Right cardiac atrium (tissue), 5 donors: Measurements from ENCODE around the gene CARD18. TPM values are rescaled to one million over a fixed set of nuclear protein-coding genes. Genes with fewer than 3 reads are reported as not detected.
A peak's percentile ranks its signal among the peaks of the same experiment; 100 is the strongest.

Experiments used
- ATAC-seq, 2 donors: fragments of 200-7000 bp; cut with Tn5 transposase; one replicate each; pipeline versions ENCODE4 v1.8.0 to v1.9.1; 2020; ENCODE audit warnings: moderate library complexity in 2 of 2, mild to moderate bottlenecking in 1 of 2
- DNase-seq, 3 donors: peaks; one replicate each; pipeline ENCODE4 v3.0.0-alpha.2; 2020
- H3K27ac ChIP-seq: one replicate; pipeline ENCODE4 v1.5.1; 2013; ENCODE audit warnings: mild to moderate bottlenecking, low read length, control low read depth, moderate library complexity
- H3K27me3 ChIP-seq: one replicate; pipeline ENCODE4 v1.6.1; 2013; ENCODE audit not compliant: control insufficient read depth, insufficient read depth
- H3K4me1 ChIP-seq: one replicate; pipeline ENCODE4 v1.6.1; 2013; ENCODE audit warnings: low read length; ENCODE audit not compliant: control insufficient read depth, insufficient read depth
- H3K4me3 ChIP-seq: one replicate; pipeline ENCODE4 v1.5.1; 2013; ENCODE audit warnings: low read length, control low read depth
- H3K9me3 ChIP-seq: one replicate; pipeline ENCODE4 v1.6.1; 2013; ENCODE audit warnings: low read length; ENCODE audit not compliant: control insufficient read depth
- WGBS: extraction: QIAGEN DNeasy Blood & Tissue Kit; methylation state at CpG from one replicate; pipeline ENCODE4 v1.1.7; 2013; 5-methylcytosine and 5-hydroxymethylcytosine counted together
- intact Hi-C, 4 donors: fragments of 100-400 bp; cut with DNase I; formaldehyde crosslinking; loops; one replicate each; pipeline versions ENCODE4 v1.11.0 to v1.14.0; 2022 to 2023
- polyA plus RNA-seq: library from polyadenylated mRNA; stranded (reverse); fragments of 200-250 nt; gene quantifications from one replicate; pipeline ENCODE4 v1.2.3, GENCODE V29; 2013
- total RNA-seq, 4 donors: library from RNA; stranded (reverse); fragmentation: NEBNext Ultra II Directional; extraction: Animal tissue kit (Norgen Biotek cat#: 25700); gene quantifications; one replicate each; pipeline ENCODE4 v1.2.1, GENCODE V29; 2021
- donor health status: healthy with polysubstance abuse.
- donor health status: DM: no; HTN: yes; CAD: no.
- donor health status: DM: no; HTN: no; CAD: no.
- donor health status: DM: no; HTN: yes; CAD: no; lungs with severe emphysema.
- donor health status: DM: yes; HTN: yes; CAD: no.

The CARD18 gene
- total and polyA plus RNA-seq, 5 donors: not detected

DNA sequence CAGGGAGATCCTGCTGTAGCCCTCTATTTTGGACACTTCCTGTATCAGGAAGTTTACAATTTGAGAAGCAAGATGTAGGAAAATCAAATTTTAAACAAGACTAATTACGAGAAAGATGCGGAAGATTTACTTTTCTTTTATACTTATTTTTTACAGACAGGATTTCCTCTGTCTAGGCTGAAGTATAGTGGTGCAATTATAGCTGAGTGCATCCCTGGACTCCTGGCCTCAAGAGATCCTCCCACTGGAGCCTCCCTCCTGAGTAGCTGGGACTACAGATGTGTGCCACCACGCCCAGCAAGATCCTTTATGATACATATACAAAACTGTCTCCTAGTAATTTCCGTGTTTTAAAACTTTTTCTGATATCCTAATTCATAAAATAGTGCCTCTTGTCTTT lies 17.2 kb upstream of the CARD18 start:
- 67% methylated on average over 4 of the region's 4 CpGs for WGBS
- H3K27ac ChIP-seq: no peak overlapping the region
- intact Hi-C loops: no loop called here

DNA sequence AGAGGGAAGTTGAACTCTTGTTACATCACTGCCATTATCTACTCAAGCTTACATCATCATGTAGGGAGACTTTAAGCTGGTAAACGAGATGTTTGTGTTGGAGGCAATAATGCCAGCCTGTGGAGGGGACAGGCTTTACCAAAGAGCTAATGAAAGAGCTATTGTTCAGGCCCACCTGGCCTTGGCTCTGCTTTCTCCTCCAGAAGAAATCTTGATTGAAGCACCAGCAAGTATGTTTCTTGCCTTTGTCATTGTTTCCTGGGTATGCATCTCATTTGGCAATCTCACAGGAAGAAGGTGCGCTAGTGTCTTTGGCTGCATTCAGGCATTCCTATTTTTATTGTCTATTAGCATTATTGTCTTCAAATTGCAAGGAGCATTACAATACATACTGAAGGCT lies 16.7 kb upstream of the CARD18 start:
- Histone ChIP-seq H3K4me3 (no peak overlapping the region), H3K27ac (no peak overlapping the region), H3K27me3 (no peaks in the 10 kb centered on the region), H3K9me3 (no peaks in the 10 kb centered on the region), H3K4me1 (peaks cover 5% of the 10 kb centered on the region)
- WGBS: 57% methylated on average over 2 of the region's 2 CpGs
- intact Hi-C loops: no loop called here
- DNase-seq (no peak), ATAC-seq (no peak)

More for the DNA sequence above, 17.2 kb upstream of the CARD18 start:
- Histone ChIP-seq H3K4me1 (peaks cover 5% of the 10 kb centered on the region), H3K27me3 (no peaks in the 10 kb centered on the region), H3K9me3 (no peaks in the 10 kb centered on the region), H3K4me3 (no peak overlapping the region)
- ATAC-seq (no peak), DNase-seq (no peak)

DNA sequence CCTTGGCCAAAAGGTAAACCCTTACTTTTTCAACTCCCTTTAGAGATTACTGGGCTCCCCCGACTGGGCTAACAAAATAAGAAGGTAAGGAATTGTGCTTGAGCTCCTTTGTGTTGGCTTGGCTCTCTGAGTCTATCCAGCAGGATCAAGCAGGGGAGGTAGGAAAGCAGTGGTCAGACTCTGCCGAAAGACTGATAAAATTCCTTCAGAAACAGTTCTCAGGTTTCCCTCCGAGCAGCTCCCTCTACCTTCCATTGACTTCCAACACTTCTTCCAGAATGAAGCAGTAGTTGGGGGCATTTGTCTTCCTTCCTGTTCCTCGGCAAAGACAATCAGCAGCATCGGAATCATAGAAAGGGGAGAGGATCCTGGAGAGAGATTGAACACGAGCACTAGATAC lies 16.1 kb upstream of the CARD18 start:
- WGBS: 68% methylated on average over 6 of the region's 6 CpGs
- ATAC-seq: no peak
- H3K4me3 ChIP-seq: no peak overlapping the region

DNA sequence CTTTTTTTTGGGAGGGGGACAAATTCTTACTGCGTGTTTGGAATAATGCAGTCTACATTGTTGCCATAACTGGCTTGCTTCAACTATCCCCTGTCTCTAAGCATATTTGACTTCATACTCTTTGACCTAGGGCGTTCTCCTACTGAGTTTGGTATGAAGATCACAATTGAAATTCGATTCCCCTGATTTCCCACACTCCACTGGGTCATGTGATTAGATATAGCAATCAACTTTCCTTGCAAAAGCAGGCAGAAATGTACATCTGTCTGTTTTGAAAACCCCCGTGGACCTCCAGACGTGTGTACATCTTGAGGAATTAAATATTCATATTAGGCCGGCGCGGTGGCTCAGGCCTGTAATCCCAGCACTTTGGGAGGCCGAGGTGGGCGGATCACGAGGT lies 13.8 kb upstream of the CARD18 start:
- H3K4me3 ChIP-seq: no peak overlapping the region
- peaks cover 5% of the 10 kb centered on the region for H3K4me1 ChIP-seq
- intact Hi-C loops: no loop called here
- H3K27ac ChIP-seq: no peak overlapping the region
- 91% methylated on average over 11 of the region's 11 CpGs for WGBS
- ATAC-seq (no peak), DNase-seq (no peak)
- H3K9me3 ChIP-seq: no peaks in the 10 kb centered on the region
- H3K27me3 ChIP-seq: no peaks in the 10 kb centered on the region

More for the DNA sequence above, 16.1 kb upstream of the CARD18 start:
- no peaks in the 10 kb centered on the region for H3K27me3 ChIP-seq
- DNase-seq: no peak
- H3K4me1 ChIP-seq: peaks cover 5% of the 10 kb centered on the region
- no peak overlapping the region for H3K27ac ChIP-seq
- H3K9me3 ChIP-seq: no peaks in the 10 kb centered on the region
- intact Hi-C loops: no loop called here

DNA sequence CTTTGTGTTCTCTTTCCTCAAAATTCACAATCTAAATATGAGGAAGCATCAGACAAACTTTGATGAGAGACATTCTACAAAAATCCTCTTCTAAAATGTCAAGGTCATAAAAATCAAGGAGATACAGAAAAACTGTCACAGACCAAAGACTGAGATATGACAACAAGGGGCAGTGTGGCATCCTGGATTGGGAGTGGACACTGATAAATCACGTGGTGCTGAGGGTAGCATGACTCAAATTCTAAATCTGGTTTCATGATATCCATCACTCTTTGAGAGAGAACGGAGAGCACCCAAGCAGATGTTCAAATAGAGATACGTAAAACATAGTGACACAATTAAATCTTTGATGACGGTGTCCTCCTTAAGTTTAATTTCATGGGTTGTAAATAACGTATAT lies 13.0 kb upstream of the CARD18 start:
- Histone ChIP-seq H3K4me3 (no peak overlapping the region), H3K27me3 (no peaks in the 10 kb centered on the region), H3K9me3 (no peaks in the 10 kb centered on the region), H3K27ac (no peak overlapping the region), H3K4me1 (peaks cover 5% of the 10 kb centered on the region)
- WGBS: 79% methylated on average over 5 of the region's 5 CpGs
- ATAC-seq (no peak), DNase-seq (no peak)
- intact Hi-C loops: no loop called here

DNA sequence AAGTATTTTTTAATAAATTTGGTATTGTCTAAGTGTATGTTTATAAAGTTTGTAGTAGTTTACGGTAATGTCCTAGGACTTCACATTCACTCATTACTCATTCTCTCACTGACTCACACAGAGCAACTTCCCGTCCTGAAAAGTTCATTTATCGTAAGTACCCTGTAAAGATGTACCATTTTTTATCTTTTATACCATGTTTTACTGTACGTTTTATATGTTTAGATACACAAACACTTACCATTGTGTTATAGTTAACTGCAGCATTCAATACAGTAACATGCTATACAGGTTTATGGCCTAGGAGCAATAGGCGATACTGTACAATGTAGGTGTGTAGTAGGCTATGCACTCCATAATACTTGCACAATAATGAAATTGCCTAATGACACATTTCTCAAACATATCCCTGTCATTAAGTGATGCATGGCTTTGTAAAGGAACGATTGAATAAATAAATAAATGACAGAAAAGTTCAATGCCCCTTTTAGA lies 12.5 kb upstream of the CARD18 start:
- no peaks in the 10 kb centered on the region for H3K9me3 ChIP-seq
- intact Hi-C loops: no loop called here
- peaks cover 5% of the 10 kb centered on the region for H3K4me1 ChIP-seq
- H3K27me3 ChIP-seq: no peaks in the 10 kb centered on the region
- no peak for DNase-seq
- no peak overlapping the region for H3K27ac ChIP-seq
- H3K4me3 ChIP-seq: no peak overlapping the region
- ATAC-seq: no peak
- 86% methylated on average over 6 of the region's 6 CpGs for WGBS

DNA sequence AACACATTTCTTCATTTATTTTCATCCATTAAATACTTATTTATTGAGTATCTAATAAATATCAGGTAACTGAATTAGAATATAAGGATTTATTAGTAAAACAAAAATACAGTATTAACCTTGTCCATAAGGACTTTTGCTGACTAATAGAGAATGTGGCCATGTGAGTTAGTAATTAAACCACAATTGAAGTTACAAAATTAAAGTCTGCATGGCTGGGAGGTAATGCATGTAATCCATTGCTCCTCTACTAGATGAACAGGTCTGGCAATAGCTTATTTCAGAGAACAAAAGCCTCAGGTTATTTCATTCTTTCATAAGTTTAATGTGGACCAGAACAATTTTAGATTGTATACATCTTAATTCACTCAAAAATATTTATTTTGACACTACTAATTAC lies 9.9 kb upstream of the CARD18 start:
- no peak for DNase-seq
- Histone ChIP-seq H3K9me3 (no peaks in the 10 kb centered on the region), H3K4me3 (no peak overlapping the region), H3K4me1 (no peaks in the 10 kb centered on the region), H3K27me3 (no peaks in the 10 kb centered on the region), H3K27ac (no peak overlapping the region)
- intact Hi-C loops: no loop called here
- ATAC-seq: no peak

DNA sequence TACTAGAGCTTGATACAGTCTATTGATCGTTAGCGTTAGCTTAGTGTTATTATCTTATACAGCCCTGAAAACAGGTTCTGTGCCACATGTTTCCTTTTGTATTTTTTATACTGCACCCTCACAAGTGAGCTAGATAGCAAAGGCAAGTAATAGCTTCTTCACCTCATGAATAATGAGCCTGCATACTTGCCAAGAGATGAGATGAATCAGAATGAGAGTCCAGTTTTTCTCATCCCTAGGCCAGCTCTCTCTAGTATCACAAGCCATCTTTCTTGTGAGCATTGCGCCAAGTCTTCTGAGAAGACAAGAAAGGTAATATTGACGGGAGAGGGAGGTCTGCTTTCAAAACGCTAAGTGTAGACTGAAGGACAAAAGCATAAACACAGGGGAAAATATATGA lies 8.7 kb upstream of the CARD18 start:
- ATAC-seq (no peak), DNase-seq (no peak)
- Histone ChIP-seq H3K4me1 (no peaks in the 10 kb centered on the region), H3K9me3 (no peaks in the 10 kb centered on the region), H3K27me3 (no peaks in the 10 kb centered on the region), H3K27ac (no peak overlapping the region), H3K4me3 (no peak overlapping the region)
- intact Hi-C loops: no loop called here
- WGBS: 90% methylated on average over 5 of the region's 5 CpGs

DNA sequence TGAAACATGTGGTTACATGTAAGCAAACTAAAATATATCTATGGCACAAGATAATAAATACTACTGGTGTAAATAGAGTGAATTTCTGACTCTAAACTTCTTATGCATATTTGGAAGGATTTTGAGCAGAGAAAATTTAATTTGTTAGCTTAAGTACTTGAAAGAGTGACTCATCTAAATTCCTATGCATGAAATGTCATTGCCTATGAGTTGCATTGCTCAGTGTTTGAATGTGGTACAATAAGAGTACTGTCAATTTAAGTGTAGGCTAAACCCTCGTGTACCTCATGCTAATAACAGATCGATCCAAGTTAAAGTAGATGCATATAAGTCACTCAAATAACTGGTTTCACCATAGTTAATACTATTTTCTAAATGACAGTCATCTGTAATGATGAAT lies 5.3 kb upstream of the CARD18 start:
- H3K27ac ChIP-seq: no peak overlapping the region
- intact Hi-C loops: no loop called here
- ATAC-seq (no peak), DNase-seq (no peak)
- 73% methylated on average over 2 of the region's 2 CpGs for WGBS
- H3K4me3 ChIP-seq: no peak overlapping the region
- no peaks in the 10 kb centered on the region for H3K9me3 ChIP-seq
- no peaks in the 10 kb centered on the region for H3K27me3 ChIP-seq
- no peaks in the 10 kb centered on the region for H3K4me1 ChIP-seq

DNA sequence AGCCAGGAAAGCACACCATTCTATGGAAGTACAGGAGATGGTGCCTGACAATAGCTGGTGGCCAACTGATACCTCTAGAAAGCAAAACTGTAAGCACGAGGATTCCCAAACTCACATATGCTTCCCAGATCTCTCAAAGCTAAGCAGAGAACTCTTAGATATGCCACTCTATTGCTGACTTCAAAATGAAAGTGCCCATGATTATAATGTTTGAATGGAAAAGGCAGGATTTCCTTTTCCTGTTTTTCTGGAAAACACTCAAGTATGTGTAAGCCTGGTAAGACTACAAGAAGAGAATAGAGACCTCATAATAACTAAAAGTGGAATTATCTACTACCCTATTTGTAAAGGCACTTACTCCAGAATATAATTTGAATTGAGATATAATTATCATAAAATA lies 2.6 kb upstream of the CARD18 start:
- Histone ChIP-seq H3K4me1 (no peaks in the 10 kb centered on the region), H3K9me3 (no peaks in the 10 kb centered on the region), H3K27me3 (no peaks in the 10 kb centered on the region), H3K27ac (no peak overlapping the region), H3K4me3 (no peak overlapping the region)
- DNase-seq (no peak), ATAC-seq (peak in 1 of 2 donors; percentile 54)
- intact Hi-C loops: no loop called here
- 72% methylated on average over 1 of the region's 1 CpG for WGBS

DNA sequence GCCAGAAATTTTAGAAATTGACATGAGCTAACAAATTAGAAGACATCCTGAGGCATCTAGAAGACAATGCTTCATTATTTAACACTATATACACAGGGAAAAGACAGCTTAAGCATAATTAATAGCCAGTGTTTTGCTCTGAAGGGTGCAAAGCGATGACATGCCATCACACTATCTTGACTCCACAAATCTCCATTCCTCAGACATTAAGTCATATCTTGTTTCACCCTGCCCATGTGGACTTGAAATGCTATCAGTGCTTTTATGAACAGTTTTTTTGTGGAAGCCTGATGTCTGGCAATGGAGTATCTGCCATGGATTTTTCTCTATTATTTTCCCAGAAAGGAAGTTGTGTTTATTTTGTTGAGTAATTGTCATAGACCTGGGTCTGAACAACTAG lies 2.3 kb downstream of the CARD18 start:
- intact Hi-C loops: no loop called here
- WGBS: 57% methylated on average over 1 of the region's 1 CpG
- H3K4me3 ChIP-seq: no peak overlapping the region
- peak in 1 of 2 donors; percentile 65 for ATAC-seq
- H3K27me3 ChIP-seq: no peaks in the 10 kb centered on the region
- DNase-seq: no peak
- H3K27ac ChIP-seq: no peak overlapping the region
- no peaks in the 10 kb centered on the region for H3K4me1 ChIP-seq
- no peaks in the 10 kb centered on the region for H3K9me3 ChIP-seq

DNA sequence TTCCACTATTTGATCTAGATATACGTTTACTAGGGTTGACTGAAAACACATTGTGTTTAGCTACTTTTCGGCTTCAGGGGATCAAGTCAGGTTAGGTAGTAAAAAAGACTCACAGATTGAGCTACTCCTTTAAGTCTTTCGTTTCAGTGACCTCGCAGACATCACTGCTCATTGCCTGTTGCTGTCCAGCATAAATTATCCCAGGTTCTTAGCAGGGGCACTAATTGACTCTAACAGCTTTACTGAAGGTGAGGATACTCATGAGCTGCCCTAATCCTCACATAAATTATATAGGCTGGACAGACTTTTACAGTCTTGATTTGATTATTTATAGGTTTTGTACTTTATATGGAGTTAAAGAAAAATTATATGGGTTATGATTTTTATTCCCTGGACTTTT lies 3.7 kb downstream of the CARD18 start:
- 68% methylated on average over 4 of the region's 4 CpGs for WGBS
- intact Hi-C loops: no loop called here
- ATAC-seq (no peak), DNase-seq (no peak)
- H3K4me1 ChIP-seq: no peaks in the 10 kb centered on the region
- H3K27me3 ChIP-seq: no peaks in the 10 kb centered on the region
- no peaks in the 10 kb centered on the region for H3K9me3 ChIP-seq
- no peak overlapping the region for H3K4me3 ChIP-seq
- H3K27ac ChIP-seq: no peak overlapping the region
